Loucy (cell line): Measurements from ENCODE around the gene LEF1.

ENCODE experiments used
- H2AFZ ChIP-seq: fragments of 200-600 bp; sonication (generic); 2 replicates; pipeline ENCODE4 v1.6.0; 2016; ENCODE audit warnings: antibody characterized with exemption, mild to moderate bottlenecking, low read length, moderate library complexity
- H3F3A ChIP-seq: fragments of 200-600 bp; 2 replicates; pipeline ENCODE4 v1.6.0; 2016; ENCODE audit warnings: antibody characterized with exemption, low read depth, mild to moderate bottlenecking
- H3K27me3 ChIP-seq: fragments of 200-600 bp; sonication (generic); 2 replicates; pipeline ENCODE4 v1.6.1; 2014; ENCODE audit warnings: low read length, mild to moderate bottlenecking; ENCODE audit not compliant: insufficient read depth, poor library complexity, severe bottlenecking
- H3K36me3 ChIP-seq: fragments of 200-600 bp; sonication (generic); 2 replicates; pipeline ENCODE4 v1.6.1; 2016; ENCODE audit warnings: low read length; ENCODE audit not compliant: insufficient read depth
- H3K4me1 ChIP-seq: fragments of 200-600 bp; sonication (generic); 2 replicates; pipeline ENCODE4 v1.5.1; 2014; ENCODE audit warnings: low read length, mild to moderate bottlenecking; ENCODE audit not compliant: insufficient read depth, poor library complexity, severe bottlenecking
- H3K4me2 ChIP-seq: fragments of 200-600 bp; sonication (generic); 2 replicates; pipeline ENCODE4 v1.6.0; 2014; ENCODE audit warnings: antibody characterized with exemption, low read length, low read depth, mild to moderate bottlenecking; ENCODE audit not compliant: poor library complexity, severe bottlenecking
- H3K4me3 ChIP-seq: fragments of 200-600 bp; sonication (generic); 2 replicates; pipeline ENCODE4 v1.5.1; 2014; ENCODE audit warnings: low read length, mild to moderate bottlenecking, mixed read lengths; ENCODE audit not compliant: poor library complexity, severe bottlenecking
- H3K79me2 ChIP-seq: fragments of 200-600 bp; sonication (generic); 2 replicates; pipeline ENCODE4 v1.6.1; 2014; ENCODE audit warnings: low read length; ENCODE audit not compliant: insufficient read depth
- H3K9ac ChIP-seq: fragments of 200-600 bp; sonication (generic); 2 replicates; pipeline ENCODE4 v1.6.0; 2014; ENCODE audit warnings: mild to moderate bottlenecking, low read depth, low read length, moderate library complexity; ENCODE audit not compliant: poor library complexity, severe bottlenecking
- H3K9me2 ChIP-seq: fragments of 200-600 bp; sonication (generic); replicated peaks from 2 replicates; pipeline ENCODE4 v1.6.1; 2016; ENCODE audit warnings: low read depth, low read length, mixed read lengths
- H3K9me3 ChIP-seq: fragments of 200-600 bp; sonication (generic); 2 replicates; pipeline ENCODE4 v1.6.1; 2014; ENCODE audit warnings: mild to moderate bottlenecking, antibody characterized with exemption, low read length, low read depth; ENCODE audit not compliant: insufficient read depth
- H4K20me1 ChIP-seq: fragments of 200-600 bp; sonication (generic); 2 replicates; pipeline ENCODE4 v1.6.0; 2014; ENCODE audit warnings: antibody characterized with exemption, low read length, mild to moderate bottlenecking; ENCODE audit not compliant: insufficient read depth, poor library complexity, severe bottlenecking
- CTCF ChIP-seq: fragments of 200-600 bp; sonication (generic); conservative IDR thresholded peaks from 2 replicates; pipeline ENCODE4 v1.5.1; 2014; ENCODE audit warnings: mild to moderate bottlenecking, antibody characterized with exemption, low read length
- EZH2phosphoT487 ChIP-seq: fragments of 200-600 bp; IDR thresholded peaks from 2 replicates; pipeline ENCODE4 v1.6.1; 2018; ENCODE audit warnings: antibody characterized with exemption, mild to moderate bottlenecking, moderate library complexity, borderline replicate concordance

The LEF1 gene

GRCh38 chr4:108157655-108158054 is 11.1 kb downstream of the LEF1 start:
- H3F3A ChIP-seq: no peaks in the 10 kb centered on the region
- peak overlapping the region; percentile 53 for H3K9ac ChIP-seq
- H3K79me2 ChIP-seq: peaks cover 100% of the 10 kb centered on the region
- peak overlapping the region; percentile 96 for H3K4me3 ChIP-seq
- H3K36me3 ChIP-seq: peaks cover 80% of the 10 kb centered on the region
- no peaks in the 10 kb centered on the region for H3K27me3 ChIP-seq
- no peak for TF ChIP-seq EZH2phosphoT487
- no peak for TF ChIP-seq CTCF
- no peak overlapping the region for H2AFZ ChIP-seq
- H3K4me2 ChIP-seq: peak overlapping the region; percentile 93
- no peaks in the 10 kb centered on the region for H3K9me3 ChIP-seq
- peaks cover 76% of the 10 kb centered on the region for H3K4me1 ChIP-seq
- peaks cover 96% of the 10 kb centered on the region for H4K20me1 ChIP-seq
- no peaks in the 10 kb centered on the region for H3K9me2 ChIP-seq

GRCh38 chr4:108156391-108156790 is 12.3 kb downstream of the LEF1 start:
- Histone ChIP-seq H3K4me2 (peak overlapping the region; percentile 93), H3F3A (no peaks in the 10 kb centered on the region), H2AFZ (no peak overlapping the region), H3K9me2 (no peaks in the 10 kb centered on the region), H3K4me1 (peaks cover 66% of the 10 kb centered on the region), H3K4me3 (peak overlapping the region; percentile 96), H3K9ac (peak overlapping the region; percentile 53), H3K9me3 (no peaks in the 10 kb centered on the region), H3K27me3 (no peaks in the 10 kb centered on the region), H3K79me2 (peaks cover 100% of the 10 kb centered on the region), H3K36me3 (peaks cover 82% of the 10 kb centered on the region), H4K20me1 (peaks cover 96% of the 10 kb centered on the region)
- no peak for TF ChIP-seq CTCF
- TF ChIP-seq EZH2phosphoT487: no peak

- peak overlapping the region; percentile 93 for H3K4me2 ChIP-seq
Measured at GRCh38 chr4:108155373-108155772, 13.4 kb downstream of the LEF1 start.

More at GRCh38 chr4:108155373-108155772, 13.4 kb downstream of the LEF1 start:
- peaks cover 65% of the 10 kb centered on the region for H3K4me1 ChIP-seq
- H3K4me3 ChIP-seq: peak overlapping the region; percentile 96
- peaks cover 2% of the 10 kb centered on the region; the same call in 1 of the 2 replicates for H3F3A ChIP-seq
- H3K9me2 ChIP-seq: no peaks in the 10 kb centered on the region
- TF ChIP-seq CTCF: peak; percentile 53
- TF ChIP-seq EZH2phosphoT487: no peak
- H3K27me3 ChIP-seq: no peaks in the 10 kb centered on the region
- H3K79me2 ChIP-seq: peaks cover 100% of the 10 kb centered on the region
- H3K9ac ChIP-seq: no peak overlapping the region
- no peaks in the 10 kb centered on the region for H3K9me3 ChIP-seq
- peaks cover 84% of the 10 kb centered on the region for H3K36me3 ChIP-seq
- H4K20me1 ChIP-seq: peaks cover 98% of the 10 kb centered on the region
- no peak overlapping the region for H2AFZ ChIP-seq
